ENCODE data around the gene PIGBOS1.

PIGBOS1 gene

DNA sequence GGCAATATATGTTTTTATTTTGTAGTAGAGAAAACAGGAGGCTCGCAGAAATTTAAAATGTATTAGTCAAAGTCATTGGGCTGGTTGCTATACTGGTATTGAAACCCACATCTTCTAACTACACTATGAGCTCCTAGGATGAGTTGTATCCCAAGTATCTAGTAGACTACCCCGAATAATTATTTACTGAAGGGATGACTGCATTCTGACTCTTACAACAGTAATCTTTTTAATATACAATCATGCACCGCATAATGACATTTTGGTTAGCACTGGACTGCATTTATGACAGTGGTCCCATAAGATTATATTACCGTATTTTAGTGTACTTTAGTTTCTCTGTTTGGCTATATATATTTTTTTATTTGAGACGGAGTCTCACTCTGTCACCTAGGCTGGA, 15.4 kb upstream of the PIGBOS1 start:
- Histone ChIP-seq H3K9me3 (ENCODE audit: insufficient read depth, low read length) (no peaks in the 10 kb centered on the region), H3K4me2 (ENCODE audit: low read depth, low read length, poor library complexity, severe bottlenecking) (no peak overlapping the region), H3K79me2 (ENCODE audit: insufficient read depth, low read length) (no peaks in the 10 kb centered on the region), H3K27ac (ENCODE audit: low read depth, low read length) (no peak overlapping the region), H3K36me3 (ENCODE audit: low read length) (peaks cover 16% of the 10 kb centered on the region; the same call in 1 of the 2 replicates), H3K27me3 (ENCODE audit: low read length) (no peaks in the 10 kb centered on the region), H3K9me2 (replicated peaks; ENCODE audit: insufficient read depth, low read length) (no peaks in the 10 kb centered on the region), H3K9ac (ENCODE audit: low read length) (no peak overlapping the region), H3K4me3 (ENCODE audit: insufficient read depth, low read length, poor library complexity, severe bottlenecking) (no peak overlapping the region), H4K20me1 (ENCODE audit: low read depth, low read length) (no peaks in the 10 kb centered on the region), H3F3A (ENCODE audit: insufficient read depth) (no peaks in the 10 kb centered on the region), H2AFZ (ENCODE audit: low read depth, low read length, severe bottlenecking) (no peak overlapping the region)
- TF ChIP-seq, protein P1, sequence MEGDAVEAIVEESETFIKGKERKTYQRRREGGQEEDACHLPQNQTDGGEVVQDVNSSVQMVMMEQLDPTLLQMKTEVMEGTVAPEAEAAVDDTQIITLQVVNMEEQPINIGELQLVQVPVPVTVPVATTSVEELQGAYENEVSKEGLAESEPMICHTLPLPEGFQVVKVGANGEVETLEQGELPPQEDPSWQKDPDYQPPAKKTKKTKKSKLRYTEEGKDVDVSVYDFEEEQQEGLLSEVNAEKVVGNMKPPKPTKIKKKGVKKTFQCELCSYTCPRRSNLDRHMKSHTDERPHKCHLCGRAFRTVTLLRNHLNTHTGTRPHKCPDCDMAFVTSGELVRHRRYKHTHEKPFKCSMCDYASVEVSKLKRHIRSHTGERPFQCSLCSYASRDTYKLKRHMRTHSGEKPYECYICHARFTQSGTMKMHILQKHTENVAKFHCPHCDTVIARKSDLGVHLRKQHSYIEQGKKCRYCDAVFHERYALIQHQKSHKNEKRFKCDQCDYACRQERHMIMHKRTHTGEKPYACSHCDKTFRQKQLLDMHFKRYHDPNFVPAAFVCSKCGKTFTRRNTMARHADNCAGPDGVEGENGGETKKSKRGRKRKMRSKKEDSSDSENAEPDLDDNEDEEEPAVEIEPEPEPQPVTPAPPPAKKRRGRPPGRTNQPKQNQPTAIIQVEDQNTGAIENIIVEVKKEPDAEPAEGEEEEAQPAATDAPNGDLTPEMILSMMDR (IDR thresholded peaks at IDR 0.05; ENCODE audit: insufficient read depth, low read length, poor library complexity, severe bottlenecking): no peak
- no peak for TF ChIP-seq EZH2phosphoT487 (conservative IDR thresholded peaks at IDR 0.05; ENCODE audit: low read length)

DNA sequence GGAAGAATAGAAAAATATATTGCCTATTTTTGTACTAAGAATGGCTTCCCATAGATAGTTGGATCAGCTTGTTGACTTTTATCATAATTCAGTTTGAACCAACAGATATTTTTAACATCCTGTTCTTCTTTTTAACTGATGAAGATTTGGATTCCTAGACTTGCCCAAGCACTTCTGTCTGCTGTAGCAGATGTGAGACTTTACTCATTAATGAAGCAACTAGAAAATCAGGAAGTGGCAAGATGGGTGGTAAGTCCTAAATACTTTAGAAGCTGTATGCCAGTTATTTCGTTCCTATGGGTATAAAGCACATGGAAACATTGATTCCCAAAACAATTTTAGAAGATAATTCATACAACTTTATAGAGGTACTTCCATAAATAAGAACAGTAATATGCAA, 8.5 kb upstream of the PIGBOS1 start:
- H3K36me3 ChIP-seq (ENCODE audit: low read length): peaks cover 8% of the 10 kb centered on the region; the same call in 1 of the 2 replicates
- no peak overlapping the region for H3K9ac ChIP-seq (ENCODE audit: low read length)
- no peaks in the 10 kb centered on the region for H3K9me3 ChIP-seq (ENCODE audit: insufficient read depth, low read length)
- H3F3A ChIP-seq (ENCODE audit: insufficient read depth): no peaks in the 10 kb centered on the region
- H2AFZ ChIP-seq (ENCODE audit: low read depth, low read length, severe bottlenecking): no peak overlapping the region
- H4K20me1 ChIP-seq (ENCODE audit: low read depth, low read length): no peaks in the 10 kb centered on the region
- H3K79me2 ChIP-seq (ENCODE audit: insufficient read depth, low read length): peaks cover 21% of the 10 kb centered on the region
- no peak overlapping the region for H3K4me2 ChIP-seq (ENCODE audit: low read depth, low read length, poor library complexity, severe bottlenecking)
- no peaks in the 10 kb centered on the region for H3K27me3 ChIP-seq (ENCODE audit: low read length)
- TF ChIP-seq, protein P1 (IDR thresholded peaks at IDR 0.05; ENCODE audit: insufficient read depth, low read length, poor library complexity, severe bottlenecking): no peak
- TF ChIP-seq EZH2phosphoT487 (conservative IDR thresholded peaks at IDR 0.05; ENCODE audit: low read length): no peak
- H3K4me3 ChIP-seq (ENCODE audit: insufficient read depth, low read length, poor library complexity, severe bottlenecking): no peak overlapping the region
- no peaks in the 10 kb centered on the region for H3K9me2 ChIP-seq (replicated peaks; ENCODE audit: insufficient read depth, low read length)
- H3K27ac ChIP-seq (ENCODE audit: low read depth, low read length): no peak overlapping the region

DNA sequence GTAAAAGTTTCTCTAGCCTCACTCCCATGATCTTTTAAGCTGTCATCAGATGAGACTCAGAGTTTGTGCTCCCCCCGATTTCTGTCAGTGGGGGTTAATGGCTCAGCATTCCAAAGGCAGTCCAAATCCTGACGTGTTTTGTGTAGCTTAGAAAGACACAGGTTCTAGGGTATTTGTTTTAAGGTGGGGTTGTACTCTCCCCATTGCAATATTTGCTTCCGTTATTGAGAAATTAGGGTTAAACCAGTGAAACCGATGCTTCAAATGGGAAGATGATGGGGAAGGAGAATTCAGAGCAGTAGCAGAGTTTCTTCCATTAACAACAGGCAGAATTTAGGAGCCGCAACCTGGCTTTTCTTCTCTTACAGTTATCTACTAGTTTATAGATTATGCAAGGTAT, 3.5 kb upstream of the PIGBOS1 start:
- Histone ChIP-seq H3K4me3 (ENCODE audit: insufficient read depth, low read length, poor library complexity, severe bottlenecking) (no peak overlapping the region), H3K9ac (ENCODE audit: low read length) (no peak overlapping the region), H3K27ac (ENCODE audit: low read depth, low read length) (no peak overlapping the region), H3K9me2 (replicated peaks; ENCODE audit: insufficient read depth, low read length) (no peaks in the 10 kb centered on the region), H3K4me2 (ENCODE audit: low read depth, low read length, poor library complexity, severe bottlenecking) (no peak overlapping the region), H3F3A (ENCODE audit: insufficient read depth) (peaks cover 8% of the 10 kb centered on the region; the same call in 1 of the 2 replicates), H4K20me1 (ENCODE audit: low read depth, low read length) (no peaks in the 10 kb centered on the region), H3K79me2 (ENCODE audit: insufficient read depth, low read length) (peaks cover 67% of the 10 kb centered on the region), H3K27me3 (ENCODE audit: low read length) (no peaks in the 10 kb centered on the region), H3K9me3 (ENCODE audit: insufficient read depth, low read length) (no peaks in the 10 kb centered on the region), H2AFZ (ENCODE audit: low read depth, low read length, severe bottlenecking) (no peak overlapping the region), H3K36me3 (ENCODE audit: low read length) (no peaks in the 10 kb centered on the region)
- TF ChIP-seq, protein P1 (IDR thresholded peaks at IDR 0.05; ENCODE audit: insufficient read depth, low read length, poor library complexity, severe bottlenecking): no peak
- TF ChIP-seq EZH2phosphoT487 (conservative IDR thresholded peaks at IDR 0.05; ENCODE audit: low read length): no peak
